ENCODE data around the gene VASN.
"Not testable (repeated sequence)": the region's sequence is repeated elsewhere in the genome, so short reads cannot be mapped to it uniquely, and the experiment has no call there.

Gene VASN

DNA sequence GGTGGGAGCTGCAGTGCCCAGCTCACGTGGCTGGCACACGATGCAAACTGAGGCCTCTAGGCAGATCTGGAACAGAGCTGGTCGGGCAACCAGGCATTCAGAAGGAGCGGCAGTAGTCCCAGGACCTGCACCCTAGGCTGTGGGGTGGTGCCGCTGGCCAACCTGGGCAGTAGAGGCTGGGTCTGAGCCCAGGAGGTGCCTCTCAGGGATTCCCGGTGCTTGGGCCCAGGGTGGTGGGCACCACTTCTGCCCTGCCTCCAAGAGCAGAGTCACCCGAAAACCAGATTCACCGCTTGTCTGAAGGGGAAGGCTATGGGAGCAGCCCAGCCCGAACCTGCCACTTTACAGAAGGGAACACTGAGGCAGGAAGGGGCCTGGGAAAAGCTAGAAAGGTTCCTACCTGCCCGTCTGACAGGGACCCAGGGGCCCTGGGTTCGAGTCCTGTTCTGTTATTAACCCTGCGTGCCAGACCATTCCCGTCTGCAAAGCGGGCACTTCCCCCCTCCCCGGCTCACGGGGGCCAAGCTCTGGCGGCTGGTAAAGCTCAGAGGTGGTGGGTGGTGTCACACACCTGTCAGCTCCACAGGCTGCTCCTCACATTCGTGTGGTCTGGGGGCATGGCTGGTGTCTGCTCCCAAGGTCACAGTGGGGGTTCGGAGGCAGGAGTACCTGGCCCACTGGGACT lies 38.9 kb upstream of the VASN start:
- Mint-ChIP-seq H3K9me3 (no peaks in the 10 kb centered on the region), H3K4me3 (no peak overlapping the region), H3K27me3 (no peaks in the 10 kb centered on the region), H3K4me1 (peaks cover 5% of the 10 kb centered on the region), H3K27ac (no peak overlapping the region), H3K36me3 (no peaks in the 10 kb centered on the region)
- ATAC-seq (ENCODE audit: low read depth): no peak
- DNase-seq (ENCODE audit: low spot score in 2 of 2): no peak

DNA sequence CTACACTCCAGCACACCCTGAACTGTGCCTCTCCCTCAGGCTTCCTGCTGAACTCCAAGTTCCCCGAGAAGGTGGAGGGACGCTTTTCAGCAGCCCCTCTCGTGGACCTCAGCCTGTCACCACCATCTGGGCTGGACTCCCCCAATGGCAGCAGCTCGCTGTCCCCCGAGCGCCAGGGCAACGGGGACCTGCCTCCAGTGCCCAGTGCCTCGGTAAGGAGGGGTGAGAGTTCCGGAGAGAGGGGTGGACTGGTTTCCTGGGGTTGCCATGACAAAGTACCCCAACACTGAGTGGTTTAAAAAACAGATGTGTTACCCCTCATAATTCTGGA lies 38.4 kb upstream of the VASN start:
- no peak for ATAC-seq (ENCODE audit: low read depth)
- Mint-ChIP-seq H3K27me3 (no peaks in the 10 kb centered on the region), H3K27ac (no peak overlapping the region)

DNA sequence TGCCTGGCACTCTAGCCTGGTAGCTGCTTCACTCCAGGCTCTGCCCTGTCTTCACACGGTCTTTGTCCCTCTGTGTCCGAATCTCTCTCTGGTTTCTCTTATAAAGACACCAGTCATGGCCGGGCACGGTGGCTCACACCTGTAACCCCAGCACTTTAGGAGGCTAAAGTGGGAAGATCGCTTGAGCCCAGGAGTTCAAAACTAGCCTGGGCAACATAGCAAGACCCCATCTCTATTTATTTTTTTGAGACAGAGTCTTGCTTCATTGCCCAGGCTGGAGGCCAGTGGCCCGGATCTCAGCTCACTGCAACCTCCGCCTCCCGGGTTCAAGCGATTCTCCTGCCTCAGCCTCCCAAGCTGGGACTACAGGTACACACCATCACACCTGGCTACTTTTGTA lies 37.9 kb upstream of the VASN start:
- H3K27me3 Mint-ChIP-seq; H3K27ac Mint-ChIP-seq; H3K9me3 Mint-ChIP-seq; ATAC-seq (ENCODE audit: low read depth); H3K4me3 Mint-ChIP-seq; DNase-seq (ENCODE audit: low spot score in 2 of 2); H3K4me1 Mint-ChIP-seq; H3K36me3 Mint-ChIP-seq: not testable (repeated sequence)

More for the DNA sequence above, 38.4 kb upstream of the VASN start:
- no peak for DNase-seq (ENCODE audit: low spot score in 2 of 2)
- no peaks in the 10 kb centered on the region for H3K36me3 Mint-ChIP-seq
- H3K4me3 Mint-ChIP-seq: no peak overlapping the region
- H3K9me3 Mint-ChIP-seq: no peaks in the 10 kb centered on the region
- peaks cover 3% of the 10 kb centered on the region for H3K4me1 Mint-ChIP-seq

DNA sequence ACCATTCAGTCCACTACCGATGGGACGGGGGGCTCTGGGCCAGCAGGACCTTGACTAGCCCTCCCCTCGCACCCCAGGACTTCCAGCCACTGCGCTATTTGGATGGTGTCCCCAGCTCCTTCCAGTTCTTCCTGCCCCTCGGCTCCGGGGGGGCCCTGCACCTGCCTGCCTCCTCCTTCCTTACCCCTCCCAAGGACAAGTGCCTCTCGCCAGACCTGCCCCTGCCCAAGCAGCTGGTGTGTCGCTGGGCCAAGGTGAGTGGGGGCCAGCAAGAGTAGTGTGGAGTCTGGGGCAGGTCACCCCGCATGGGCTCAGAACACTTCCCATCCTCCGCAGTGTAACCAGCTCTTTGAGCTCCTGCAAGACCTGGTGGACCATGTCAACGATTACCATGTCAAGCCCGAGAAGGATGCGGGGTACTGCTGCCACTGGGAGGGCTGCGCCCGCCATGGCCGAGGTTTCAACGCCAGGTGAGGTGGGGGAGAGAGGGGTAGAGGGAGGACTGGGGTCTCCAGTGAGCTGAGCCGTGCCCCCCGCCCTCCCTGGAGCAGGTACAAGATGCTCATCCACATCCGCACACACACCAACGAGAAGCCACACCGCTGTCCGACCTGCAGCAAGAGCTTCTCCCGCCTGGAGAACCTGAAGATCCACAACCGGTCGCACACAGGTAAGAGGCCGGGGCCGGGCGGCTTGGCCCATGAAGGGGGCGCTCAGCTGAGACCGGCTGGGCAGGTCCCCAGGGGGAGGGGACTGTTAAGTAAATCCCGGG lies 36.7 kb upstream of the VASN start:
- DNase-seq (ENCODE audit: low spot score in 2 of 2) (no peak), ATAC-seq (ENCODE audit: low read depth) (no peak)
- Mint-ChIP-seq H3K27ac (no peak overlapping the region), H3K4me1 (no peaks in the 10 kb centered on the region), H3K36me3 (no peaks in the 10 kb centered on the region), H3K4me3 (no peak overlapping the region), H3K9me3 (no peaks in the 10 kb centered on the region), H3K27me3 (no peaks in the 10 kb centered on the region)

DNA sequence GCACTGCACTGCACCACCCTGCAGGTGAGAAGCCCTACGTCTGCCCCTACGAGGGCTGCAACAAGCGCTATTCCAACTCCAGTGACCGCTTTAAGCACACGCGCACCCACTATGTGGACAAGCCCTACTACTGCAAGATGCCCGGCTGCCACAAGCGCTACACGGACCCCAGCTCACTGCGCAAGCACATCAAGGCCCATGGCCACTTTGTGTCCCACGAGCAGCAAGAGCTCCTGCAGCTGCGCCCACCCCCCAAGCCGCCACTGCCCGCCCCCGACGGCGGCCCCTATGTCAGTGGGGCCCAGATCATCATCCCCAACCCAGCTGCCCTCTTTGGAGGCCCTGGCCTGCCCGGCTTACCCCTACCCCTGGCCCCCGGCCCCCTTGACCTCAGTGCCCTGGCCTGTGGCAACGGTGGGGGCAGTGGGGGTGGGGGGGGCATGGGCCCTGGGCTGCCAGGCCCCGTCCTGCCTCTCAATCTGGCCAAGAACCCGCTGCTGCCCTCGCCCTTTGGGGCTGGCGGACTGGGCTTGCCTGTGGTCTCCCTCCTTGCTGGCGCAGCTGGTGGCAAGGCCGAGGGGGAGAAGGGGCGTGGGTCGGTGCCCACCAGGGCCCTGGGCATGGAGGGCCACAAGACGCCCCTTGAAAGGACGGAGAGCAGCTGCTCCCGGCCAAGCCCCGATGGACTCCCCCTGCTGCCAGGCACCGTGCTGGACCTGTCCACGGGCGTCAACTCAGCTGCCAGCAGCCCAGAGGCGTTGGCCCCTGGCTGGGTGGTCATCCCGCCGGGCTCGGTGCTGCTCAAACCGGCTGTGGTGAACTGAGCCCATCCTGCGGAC lies 34.7 kb upstream of the VASN start:
- ATAC-seq (ENCODE audit: low read depth) (no peak), DNase-seq (ENCODE audit: low spot score in 2 of 2) (no peak)
- H3K27me3 Mint-ChIP-seq: no peaks in the 10 kb centered on the region
- no peak overlapping the region for H3K4me3 Mint-ChIP-seq
- H3K36me3 Mint-ChIP-seq: no peaks in the 10 kb centered on the region
- H3K27ac Mint-ChIP-seq: no peak overlapping the region
- no peaks in the 10 kb centered on the region for H3K4me1 Mint-ChIP-seq
- H3K9me3 Mint-ChIP-seq: no peaks in the 10 kb centered on the region

DNA sequence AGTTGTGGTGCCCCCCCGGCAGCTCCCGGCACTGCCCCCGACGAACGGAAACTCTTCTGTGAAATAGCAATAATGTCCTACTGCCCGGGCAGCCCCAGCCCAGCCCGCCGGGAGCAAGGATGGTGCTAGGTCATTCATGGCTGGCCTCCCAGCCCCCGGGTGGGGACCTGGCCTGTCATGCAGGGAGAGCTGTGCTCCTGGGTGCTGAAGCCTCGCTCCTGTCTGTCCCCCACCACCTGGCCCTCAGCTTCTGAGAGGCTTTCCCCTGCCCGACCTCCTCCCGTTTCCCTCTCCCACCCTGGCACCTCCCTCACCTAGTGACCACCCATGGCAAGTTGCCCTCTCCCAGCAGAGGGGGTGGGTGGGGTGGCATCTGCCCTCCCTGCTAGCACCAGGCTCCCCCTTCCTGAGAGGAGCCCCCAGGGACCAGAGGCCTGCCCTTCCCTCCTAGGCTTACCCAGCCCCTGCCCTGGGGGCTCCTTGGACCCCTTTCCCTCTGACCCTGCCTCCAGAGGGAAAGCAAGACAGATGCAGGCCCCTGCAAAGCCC lies 34.0 kb upstream of the VASN start:
- no peak overlapping the region for H3K4me3 Mint-ChIP-seq

DNA sequence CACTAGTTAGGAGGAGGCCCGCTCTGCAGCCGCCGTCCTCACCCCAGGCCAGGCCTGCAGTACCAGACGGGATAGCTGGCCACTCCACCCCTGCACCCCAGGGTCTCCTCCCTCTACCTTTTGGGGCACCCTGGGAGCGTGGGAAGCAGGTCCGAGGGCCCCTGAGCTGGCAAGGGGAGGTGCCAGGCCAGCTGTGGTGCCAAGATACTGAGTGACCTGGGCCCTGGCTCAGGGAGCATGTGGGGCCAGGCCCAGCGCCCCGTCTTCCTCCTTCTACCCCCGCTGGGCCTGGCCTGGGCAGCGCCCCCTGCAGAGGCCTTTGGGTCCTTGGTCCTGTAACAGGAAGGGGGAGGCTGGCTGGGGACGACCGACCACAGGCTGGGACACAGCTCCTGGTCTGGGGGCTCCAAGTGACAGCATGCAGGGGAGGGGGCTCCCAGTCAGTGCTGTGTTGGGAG lies 33.5 kb upstream of the VASN start:
- Mint-ChIP-seq H3K9me3 (no peaks in the 10 kb centered on the region), H3K4me1 (no peaks in the 10 kb centered on the region), H3K4me3 (no peak overlapping the region), H3K27me3 (no peaks in the 10 kb centered on the region), H3K27ac (no peak overlapping the region), H3K36me3 (no peaks in the 10 kb centered on the region)
- no peak for DNase-seq (ENCODE audit: low spot score in 2 of 2)
- no peak for ATAC-seq (ENCODE audit: low read depth)

More for the DNA sequence above, 34.0 kb upstream of the VASN start:
- Mint-ChIP-seq H3K27me3 (no peaks in the 10 kb centered on the region), H3K36me3 (no peaks in the 10 kb centered on the region), H3K27ac (no peak overlapping the region), H3K9me3 (no peaks in the 10 kb centered on the region), H3K4me1 (no peaks in the 10 kb centered on the region)
- ATAC-seq (ENCODE audit: low read depth): no peak
- DNase-seq (ENCODE audit: low spot score in 2 of 2): no peak

DNA sequence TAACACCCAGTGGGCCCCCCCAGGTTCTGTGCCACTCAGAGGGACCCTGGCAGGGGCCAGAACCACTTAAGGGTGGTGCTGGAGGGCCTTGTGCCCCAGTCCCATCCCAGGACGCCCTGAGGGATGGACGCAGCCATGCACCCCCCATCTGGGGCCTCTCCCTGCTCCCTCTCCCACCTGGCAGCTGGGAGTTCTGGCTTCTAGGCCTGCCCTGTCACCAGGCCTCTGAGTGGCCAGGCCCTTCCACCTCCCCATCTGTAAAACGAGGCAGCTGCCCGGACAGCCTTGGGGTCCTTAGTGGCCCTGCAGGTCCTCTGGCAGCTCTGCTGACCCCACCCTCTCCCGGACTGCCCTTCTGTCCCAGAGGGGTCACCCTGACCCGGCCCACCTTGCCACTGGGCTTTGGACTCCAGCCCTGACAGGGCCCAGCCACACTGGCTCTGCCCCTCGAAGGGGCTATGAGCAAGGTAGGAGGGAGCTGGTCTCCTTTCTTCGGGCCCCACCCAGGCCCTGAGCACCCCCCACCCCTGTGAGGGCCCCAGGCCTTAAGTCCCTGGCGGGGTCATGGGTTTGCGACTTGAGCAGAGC lies 32.8 kb upstream of the VASN start:
- Mint-ChIP-seq H3K4me3 (no peak overlapping the region), H3K9me3 (no peaks in the 10 kb centered on the region)
- no peak for ATAC-seq (ENCODE audit: low read depth)

DNA sequence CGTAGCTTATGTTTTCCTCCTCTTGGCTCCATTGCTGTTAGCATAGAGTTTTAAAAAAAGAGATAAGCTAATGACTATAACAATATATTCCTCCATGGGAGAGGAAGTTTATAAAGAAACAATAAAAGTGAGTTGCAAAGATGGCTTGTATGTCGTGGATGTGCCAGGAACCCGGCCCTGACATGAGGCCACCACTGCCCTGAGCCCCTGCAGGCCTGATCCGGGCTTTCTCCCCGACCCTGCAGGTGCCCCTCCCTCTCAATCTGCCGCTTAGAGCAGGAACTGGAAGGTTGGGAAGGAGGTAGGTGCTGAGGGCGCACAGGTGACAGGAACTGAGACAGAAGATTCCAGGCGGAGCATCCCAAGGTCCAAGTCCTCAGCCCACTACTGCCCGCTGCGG lies 32.2 kb upstream of the VASN start:
- ATAC-seq (ENCODE audit: low read depth) (no peak), DNase-seq (ENCODE audit: low spot score in 2 of 2) (no peak)
- no peaks in the 10 kb centered on the region for H3K4me1 Mint-ChIP-seq
- no peaks in the 10 kb centered on the region for H3K9me3 Mint-ChIP-seq
- H3K27ac Mint-ChIP-seq: no peak overlapping the region
- H3K4me3 Mint-ChIP-seq: no peak overlapping the region
- H3K36me3 Mint-ChIP-seq: no peaks in the 10 kb centered on the region
- H3K27me3 Mint-ChIP-seq: no peaks in the 10 kb centered on the region

More for the DNA sequence above, 32.8 kb upstream of the VASN start:
- DNase-seq (ENCODE audit: low spot score in 2 of 2): no peak
- Mint-ChIP-seq H3K36me3 (no peaks in the 10 kb centered on the region), H3K27ac (no peak overlapping the region), H3K4me1 (no peaks in the 10 kb centered on the region), H3K27me3 (no peaks in the 10 kb centered on the region)

DNA sequence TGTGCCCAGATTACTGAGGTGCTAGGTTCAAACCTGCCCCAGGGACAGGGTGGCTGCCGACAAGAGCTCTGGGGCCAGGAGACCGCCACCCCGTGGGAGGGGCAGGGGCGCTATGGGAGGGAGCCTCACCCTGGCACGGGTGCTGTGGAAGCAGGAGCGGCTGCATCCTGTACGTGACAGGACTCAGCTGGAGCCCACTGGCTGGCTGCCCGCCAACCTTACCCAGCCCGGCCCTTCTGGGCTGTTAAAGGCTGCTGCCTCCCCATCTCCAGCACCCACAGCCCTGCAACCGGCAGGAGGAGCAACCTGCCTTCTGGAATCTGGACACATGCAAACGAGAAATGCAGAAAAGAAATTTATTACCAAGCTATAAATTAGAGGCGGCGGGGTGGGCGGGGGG lies 31.7 kb upstream of the VASN start:
- Mint-ChIP-seq H3K27me3 (no peaks in the 10 kb centered on the region), H3K27ac (no peak overlapping the region), H3K36me3 (no peaks in the 10 kb centered on the region), H3K4me3 (no peak overlapping the region), H3K9me3 (no peaks in the 10 kb centered on the region), H3K4me1 (peaks cover 3% of the 10 kb centered on the region)
- DNase-seq (ENCODE audit: low spot score in 2 of 2) (no peak), ATAC-seq (ENCODE audit: low read depth) (no peak)

DNA sequence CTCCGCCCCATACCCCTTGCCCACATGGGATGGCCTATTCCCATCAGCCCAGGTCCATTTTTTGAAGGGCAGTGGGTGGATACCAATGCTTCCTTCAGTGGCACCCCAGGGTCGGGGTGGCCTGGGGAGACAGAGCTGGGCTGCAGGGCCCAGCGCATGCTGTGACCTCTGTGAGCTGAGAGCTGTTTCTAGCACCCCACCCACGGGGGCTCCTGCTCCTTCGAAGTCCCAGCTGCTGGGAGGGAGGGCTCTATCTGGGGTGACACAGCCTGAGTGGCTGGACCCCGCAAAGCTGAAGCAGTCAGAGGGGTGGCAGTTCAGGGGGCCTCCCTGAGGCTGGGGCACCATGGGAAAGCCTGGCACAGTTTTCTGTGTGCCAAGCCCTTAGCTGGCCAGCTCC lies 31.2 kb upstream of the VASN start:
- DNase-seq (ENCODE audit: low spot score in 2 of 2) (no peak), ATAC-seq (ENCODE audit: low read depth) (no peak)
- H3K27ac Mint-ChIP-seq: no peak overlapping the region
- peaks cover 3% of the 10 kb centered on the region for H3K4me1 Mint-ChIP-seq
- H3K4me3 Mint-ChIP-seq: no peak overlapping the region
- no peaks in the 10 kb centered on the region for H3K36me3 Mint-ChIP-seq
- H3K9me3 Mint-ChIP-seq: no peaks in the 10 kb centered on the region
- no peaks in the 10 kb centered on the region for H3K27me3 Mint-ChIP-seq

DNA sequence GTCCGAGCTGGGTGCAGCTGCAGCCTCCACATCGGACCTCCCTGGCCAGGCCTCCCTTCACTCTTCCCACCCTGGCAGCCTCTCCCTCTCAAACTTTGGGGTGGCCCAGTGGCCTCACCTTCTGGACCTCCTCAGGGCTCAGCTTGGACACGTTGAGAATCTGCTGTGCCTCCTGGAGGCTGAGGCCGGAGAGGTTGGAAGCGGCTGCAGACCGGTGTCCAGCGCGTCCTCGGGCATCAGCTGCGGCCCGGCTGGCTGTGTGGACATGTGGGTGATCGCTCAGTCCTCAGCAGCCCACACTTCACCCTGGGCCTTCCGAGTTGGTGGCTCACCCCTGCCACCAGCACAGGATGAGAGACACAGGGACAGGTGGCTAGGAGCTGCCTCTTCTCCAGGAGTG lies 30.4 kb upstream of the VASN start:
- Mint-ChIP-seq H3K27me3 (no peaks in the 10 kb centered on the region), H3K9me3 (no peaks in the 10 kb centered on the region), H3K36me3 (no peaks in the 10 kb centered on the region), H3K27ac (no peak overlapping the region), H3K4me3 (no peak overlapping the region), H3K4me1 (peaks cover 3% of the 10 kb centered on the region)
- ATAC-seq (ENCODE audit: low read depth): no peak
- DNase-seq (ENCODE audit: low spot score in 2 of 2): no peak

DNA sequence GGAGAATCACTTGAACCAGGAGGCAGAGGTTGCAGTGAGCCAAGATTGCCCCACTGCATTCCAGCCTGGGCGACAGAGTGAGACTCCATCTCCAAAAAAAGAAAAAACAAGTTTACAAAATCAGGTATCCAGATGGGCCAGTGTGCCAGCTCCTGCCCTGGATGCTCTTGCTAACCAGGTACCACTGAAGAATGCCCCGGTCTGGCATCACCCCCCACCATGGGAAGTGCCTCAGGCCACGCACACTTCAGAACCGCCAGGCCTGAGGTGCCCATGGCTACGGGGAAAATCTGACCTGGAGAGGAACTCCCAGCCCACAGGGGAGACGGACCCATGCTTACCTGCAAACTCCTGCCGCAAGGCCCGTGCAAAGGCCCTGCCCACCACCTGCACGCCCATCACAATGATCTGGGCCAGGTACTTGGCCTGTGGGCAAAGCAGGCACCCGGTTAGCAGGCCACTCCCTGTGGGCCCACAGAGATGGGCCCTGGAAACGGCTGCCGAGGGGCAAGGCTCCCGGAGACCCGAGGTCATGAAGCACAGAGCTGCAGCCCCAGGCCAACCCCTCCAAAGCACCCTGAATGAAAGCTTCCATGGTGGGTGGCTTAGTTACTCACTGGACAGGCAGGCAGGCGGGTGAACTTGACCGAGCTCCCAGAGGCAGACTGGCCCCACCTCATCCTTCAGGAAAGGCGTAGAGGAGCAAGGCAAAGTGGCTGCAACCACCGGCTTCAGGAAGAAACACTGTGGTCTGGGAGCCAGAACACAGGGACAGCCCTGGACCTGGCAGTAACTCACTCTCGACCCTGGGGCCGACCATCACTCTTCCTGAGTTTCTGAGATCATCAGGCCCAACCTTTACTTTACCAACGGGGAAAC lies 28.5 kb upstream of the VASN start:
- H3K4me3 Mint-ChIP-seq: no peak overlapping the region

More for the DNA sequence above, 28.5 kb upstream of the VASN start:
- Mint-ChIP-seq H3K9me3 (no peaks in the 10 kb centered on the region), H3K27ac (peak overlapping the region; percentile 75), H3K4me1 (peaks cover 3% of the 10 kb centered on the region), H3K36me3 (no peaks in the 10 kb centered on the region), H3K27me3 (no peaks in the 10 kb centered on the region)
- ATAC-seq (ENCODE audit: low read depth) (no peak), DNase-seq (ENCODE audit: low spot score in 2 of 2) (no peak)

Data from memory B cell (primary cell).